ENCODE results near the gene KIAA1586.
"Not testable (repeated sequence)": the region's sequence is repeated elsewhere in the genome, so short reads cannot be mapped to it uniquely, and the experiment has no call there.

The KIAA1586 gene

DNA sequence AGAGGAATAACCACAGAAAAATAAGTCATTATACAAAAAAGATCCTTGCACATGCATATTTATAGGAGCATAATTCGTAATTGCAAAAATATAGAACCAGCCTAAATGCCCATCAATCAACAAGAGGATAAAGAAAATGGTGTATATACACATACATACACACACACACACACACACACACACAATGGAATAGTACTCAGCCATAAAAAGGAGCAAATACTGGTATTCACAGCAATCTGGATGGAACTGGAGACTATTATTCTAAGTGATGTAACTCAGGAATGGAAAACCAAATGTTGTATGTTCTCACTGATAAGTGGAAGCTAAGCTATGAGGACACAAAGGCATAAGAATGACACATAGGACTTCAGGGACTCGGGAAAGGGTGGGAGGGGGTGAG, 1.9 kb upstream of the KIAA1586 start:
- Histone ChIP-seq H3K4me3 (replicated peaks; ENCODE audit: insufficient read depth, low read length) (no peak overlapping the region), H3K27me3 (ENCODE audit: insufficient read depth, poor library complexity, severe bottlenecking) (no peaks in the 10 kb centered on the region), H3K27ac (replicated peaks) (no peak overlapping the region)
- TF ChIP-seq POLR2AphosphoS5 (IDR thresholded peaks at IDR 0.05; ENCODE audit: low read depth) (no peak), REST (IDR thresholded peaks at IDR 0.05; ENCODE audit: insufficient replicate concordance, low read depth) (no peak), SPI1 (IDR thresholded peaks at IDR 0.05; ENCODE audit: borderline replicate concordance, low read depth) (no peak), GABPA (IDR thresholded peaks at IDR 0.05; ENCODE audit: low read depth) (no peak)
- TF ChIP-seq, protein P1, sequence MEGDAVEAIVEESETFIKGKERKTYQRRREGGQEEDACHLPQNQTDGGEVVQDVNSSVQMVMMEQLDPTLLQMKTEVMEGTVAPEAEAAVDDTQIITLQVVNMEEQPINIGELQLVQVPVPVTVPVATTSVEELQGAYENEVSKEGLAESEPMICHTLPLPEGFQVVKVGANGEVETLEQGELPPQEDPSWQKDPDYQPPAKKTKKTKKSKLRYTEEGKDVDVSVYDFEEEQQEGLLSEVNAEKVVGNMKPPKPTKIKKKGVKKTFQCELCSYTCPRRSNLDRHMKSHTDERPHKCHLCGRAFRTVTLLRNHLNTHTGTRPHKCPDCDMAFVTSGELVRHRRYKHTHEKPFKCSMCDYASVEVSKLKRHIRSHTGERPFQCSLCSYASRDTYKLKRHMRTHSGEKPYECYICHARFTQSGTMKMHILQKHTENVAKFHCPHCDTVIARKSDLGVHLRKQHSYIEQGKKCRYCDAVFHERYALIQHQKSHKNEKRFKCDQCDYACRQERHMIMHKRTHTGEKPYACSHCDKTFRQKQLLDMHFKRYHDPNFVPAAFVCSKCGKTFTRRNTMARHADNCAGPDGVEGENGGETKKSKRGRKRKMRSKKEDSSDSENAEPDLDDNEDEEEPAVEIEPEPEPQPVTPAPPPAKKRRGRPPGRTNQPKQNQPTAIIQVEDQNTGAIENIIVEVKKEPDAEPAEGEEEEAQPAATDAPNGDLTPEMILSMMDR (IDR thresholded peaks at IDR 0.05; ENCODE audit: insufficient read depth, low read length), result no peak
- no peak for DNase-seq (ENCODE audit: low read depth in 1 of 2, low spot score in 1 of 2)

DNA sequence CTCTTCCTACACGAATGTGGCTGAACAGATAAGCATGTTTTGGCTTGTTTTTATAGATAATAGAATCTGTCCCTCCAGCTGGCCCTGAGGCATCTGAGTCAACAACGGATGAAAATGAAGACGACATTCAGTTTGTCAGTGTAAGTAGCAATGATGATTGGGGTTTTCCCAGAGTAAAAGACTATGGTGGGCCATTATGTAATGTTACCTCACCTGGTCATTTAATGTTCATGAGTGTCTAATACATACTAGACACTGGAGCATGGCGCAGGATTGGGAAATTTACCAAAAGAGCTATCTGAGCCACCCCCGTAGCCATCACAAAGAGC, 728 bp downstream of the KIAA1586 start:
- not testable (repeated sequence) for DNase-seq (ENCODE audit: low read depth in 1 of 2, low spot score in 1 of 2); H3K4me3 ChIP-seq (replicated peaks; ENCODE audit: insufficient read depth, low read length); H3K27me3 ChIP-seq (ENCODE audit: insufficient read depth, poor library complexity, severe bottlenecking); H3K27ac ChIP-seq (replicated peaks)

DNA sequence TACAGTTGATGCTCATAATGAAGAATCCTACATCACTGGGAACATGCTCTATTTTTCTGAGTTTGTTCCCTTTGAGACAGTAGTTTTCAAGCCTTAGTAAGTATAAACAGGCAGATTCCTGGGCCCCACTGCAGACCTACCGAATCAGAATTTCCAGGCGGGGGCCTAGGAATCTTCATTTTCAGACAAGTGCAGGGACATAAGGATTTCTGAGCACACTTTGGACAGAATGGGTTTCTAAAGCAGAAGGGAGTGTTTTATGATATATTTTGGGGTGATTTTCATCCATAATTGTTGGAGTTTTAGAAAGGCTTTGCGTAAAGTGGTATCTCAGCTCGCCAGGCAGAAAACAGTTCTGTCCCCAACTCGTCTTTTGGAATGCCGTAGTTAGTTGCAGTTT, 1.4 kb downstream of the KIAA1586 start:
- not testable (repeated sequence) for H3K27ac ChIP-seq (replicated peaks); H3K27me3 ChIP-seq (ENCODE audit: insufficient read depth, poor library complexity, severe bottlenecking); DNase-seq (ENCODE audit: low read depth in 1 of 2, low spot score in 1 of 2)
- peak overlapping the region; percentile 37 for H3K4me3 ChIP-seq (replicated peaks; ENCODE audit: insufficient read depth, low read length)

DNA sequence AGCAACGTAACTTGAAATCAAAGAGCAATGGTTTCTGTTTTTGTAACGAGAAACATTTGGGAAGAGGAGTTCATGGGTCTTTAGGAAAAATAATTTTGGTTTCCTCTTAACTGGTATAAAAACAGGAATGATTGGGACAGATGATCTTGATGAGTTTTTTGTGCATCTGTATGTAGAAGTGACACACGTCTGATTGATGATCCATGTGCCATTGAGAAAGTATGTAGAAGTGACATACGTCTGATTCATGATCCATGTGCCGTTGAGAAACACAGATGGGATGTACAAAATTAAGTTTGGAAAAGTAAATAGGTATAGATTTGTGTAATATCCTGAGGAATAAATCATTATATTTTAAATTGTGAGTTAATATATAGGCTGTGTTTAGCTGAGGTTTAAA, 2.1 kb downstream of the KIAA1586 start:
- H3K27me3 ChIP-seq (ENCODE audit: insufficient read depth, poor library complexity, severe bottlenecking), result no peaks in the 10 kb centered on the region
- no peak overlapping the region for H3K4me3 ChIP-seq (replicated peaks; ENCODE audit: insufficient read depth, low read length)
- TF ChIP-seq GABPA (IDR thresholded peaks at IDR 0.05; ENCODE audit: low read depth) (no peak), REST (IDR thresholded peaks at IDR 0.05; ENCODE audit: insufficient replicate concordance, low read depth) (no peak), SPI1 (IDR thresholded peaks at IDR 0.05; ENCODE audit: borderline replicate concordance, low read depth) (no peak), POLR2AphosphoS5 (IDR thresholded peaks at IDR 0.05; ENCODE audit: low read depth) (no peak)
- TF ChIP-seq, protein P1 (IDR thresholded peaks at IDR 0.05; ENCODE audit: insufficient read depth, low read length), result no peak
- no peak for DNase-seq (ENCODE audit: low read depth in 1 of 2, low spot score in 1 of 2)
- H3K27ac ChIP-seq (replicated peaks), result no peak overlapping the region

GRCh38 chr6:57063847-57064246, 17.4 kb downstream of the KIAA1586 start:
- Histone ChIP-seq H3K27ac (replicated peaks) (no peak overlapping the region), H3K4me3 (replicated peaks; ENCODE audit: insufficient read depth, low read length) (no peak overlapping the region), H3K27me3 (ENCODE audit: insufficient read depth, poor library complexity, severe bottlenecking) (no peaks in the 10 kb centered on the region)
- no peak for TF ChIP-seq POLR2AphosphoS5 (IDR thresholded peaks at IDR 0.05; ENCODE audit: low read depth)
- no peak for TF ChIP-seq GABPA (IDR thresholded peaks at IDR 0.05; ENCODE audit: low read depth)
- no peak for TF ChIP-seq REST (IDR thresholded peaks at IDR 0.05; ENCODE audit: insufficient replicate concordance, low read depth)
- TF ChIP-seq, protein P1 (IDR thresholded peaks at IDR 0.05; ENCODE audit: insufficient read depth, low read length), result no peak
- no peak for TF ChIP-seq SPI1 (IDR thresholded peaks at IDR 0.05; ENCODE audit: borderline replicate concordance, low read depth)
- DNase-seq (ENCODE audit: low read depth in 1 of 2, low spot score in 1 of 2), result no peak

All from HL-60 (cell line).